Stomach smooth muscle (tissue), 2 donors: ENCODE measurements around the gene SLC29A2.
"Not testable (repeated sequence)": the region's sequence is repeated elsewhere in the genome, so short reads cannot be mapped to it uniquely, and the experiment has no call there.

Experiments used
- H3K27ac ChIP-seq: one replicate; pipeline ENCODE4 v1.7.0; 2013; ENCODE audit warnings: mild to moderate bottlenecking, low read length, inconsistent platforms
- H3K27me3 ChIP-seq, 2 donors: one replicate each; pipeline ENCODE4 v1.7.0; 2013; ENCODE audit warnings: low read length in 2 of 2; ENCODE audit not compliant: insufficient read depth in 2 of 2, control insufficient read depth in 1 of 2
- H3K36me3 ChIP-seq, 2 donors: one replicate each; pipeline ENCODE4 v1.7.0; 2013; ENCODE audit warnings: low read length in 2 of 2; ENCODE audit not compliant: control insufficient read depth in 2 of 2, insufficient read depth in 2 of 2
- H3K4me1 ChIP-seq: one replicate; pipeline ENCODE4 v1.7.0; 2013; ENCODE audit warnings: low read length; ENCODE audit not compliant: control insufficient read depth, insufficient read depth
- H3K4me3 ChIP-seq, 2 donors: one replicate each; pipeline ENCODE4 v1.7.0; 2013; ENCODE audit warnings: low read length in 2 of 2
- H3K9ac ChIP-seq, 2 donors: one replicate each; pipeline ENCODE4 v1.7.0; 2013; ENCODE audit warnings: low read length in 2 of 2, mild to moderate bottlenecking in 1 of 2
- H3K9me3 ChIP-seq, 2 donors: one replicate each; pipeline ENCODE4 v1.7.0; 2013; ENCODE audit warnings: low read length in 2 of 2; ENCODE audit not compliant: control insufficient read depth in 2 of 2
- donor health status: healthy.
- donor health status: Pancreatic carcinoma.

SLC29A2 gene

GRCh38 chr11:66384316-66384715 lies 12.8 kb upstream of the SLC29A2 start:
- not testable (repeated sequence) for H3K27ac ChIP-seq, H3K27me3 ChIP-seq, H3K4me1 ChIP-seq, H3K36me3 ChIP-seq, H3K9ac ChIP-seq, H3K4me3 ChIP-seq, H3K9me3 ChIP-seq

DNA sequence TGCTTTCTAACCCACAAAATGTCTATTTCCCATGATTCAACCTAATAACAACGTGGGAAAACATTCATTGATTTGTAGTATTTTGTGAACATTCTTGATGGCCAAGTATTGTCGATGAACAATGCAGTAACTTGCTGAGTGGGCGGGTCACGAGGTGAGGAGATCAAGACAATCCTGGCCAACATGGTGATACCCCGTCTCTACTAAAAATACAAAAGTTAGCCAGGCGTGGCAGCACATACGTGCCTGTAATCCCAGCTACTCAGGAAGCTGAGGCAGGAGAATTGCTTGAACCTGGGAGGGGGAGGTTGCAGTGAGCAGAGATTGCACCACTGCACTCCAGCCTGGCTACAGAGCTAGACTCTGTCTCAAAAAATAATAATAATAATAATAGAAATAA lies 8.7 kb upstream of the SLC29A2 start:
- not testable (repeated sequence) for H3K9ac ChIP-seq, H3K9me3 ChIP-seq, H3K27ac ChIP-seq, H3K36me3 ChIP-seq, H3K27me3 ChIP-seq, H3K4me3 ChIP-seq, H3K4me1 ChIP-seq

- H3K4me3 ChIP-seq, H3K9me3 ChIP-seq, H3K36me3 ChIP-seq, H3K9ac ChIP-seq, H3K27ac ChIP-seq: not testable (repeated sequence)
- Histone ChIP-seq H3K27me3 (peaks cover 22 to 30% of the 10 kb centered on the region in 2 donors), H3K4me1 (peaks cover 15% of the 10 kb centered on the region)
These were observed 2.2 kb upstream of the SLC29A2 start for GRCh38 chr11:66373690-66374287.

- Histone ChIP-seq H3K4me3 (no peak overlapping the region), H3K27ac (no peak overlapping the region), H3K4me1 (peaks cover 15% of the 10 kb centered on the region)
These were observed 1.7 kb upstream of the SLC29A2 start for GRCh38 chr11:66373265-66373664.

DNA sequence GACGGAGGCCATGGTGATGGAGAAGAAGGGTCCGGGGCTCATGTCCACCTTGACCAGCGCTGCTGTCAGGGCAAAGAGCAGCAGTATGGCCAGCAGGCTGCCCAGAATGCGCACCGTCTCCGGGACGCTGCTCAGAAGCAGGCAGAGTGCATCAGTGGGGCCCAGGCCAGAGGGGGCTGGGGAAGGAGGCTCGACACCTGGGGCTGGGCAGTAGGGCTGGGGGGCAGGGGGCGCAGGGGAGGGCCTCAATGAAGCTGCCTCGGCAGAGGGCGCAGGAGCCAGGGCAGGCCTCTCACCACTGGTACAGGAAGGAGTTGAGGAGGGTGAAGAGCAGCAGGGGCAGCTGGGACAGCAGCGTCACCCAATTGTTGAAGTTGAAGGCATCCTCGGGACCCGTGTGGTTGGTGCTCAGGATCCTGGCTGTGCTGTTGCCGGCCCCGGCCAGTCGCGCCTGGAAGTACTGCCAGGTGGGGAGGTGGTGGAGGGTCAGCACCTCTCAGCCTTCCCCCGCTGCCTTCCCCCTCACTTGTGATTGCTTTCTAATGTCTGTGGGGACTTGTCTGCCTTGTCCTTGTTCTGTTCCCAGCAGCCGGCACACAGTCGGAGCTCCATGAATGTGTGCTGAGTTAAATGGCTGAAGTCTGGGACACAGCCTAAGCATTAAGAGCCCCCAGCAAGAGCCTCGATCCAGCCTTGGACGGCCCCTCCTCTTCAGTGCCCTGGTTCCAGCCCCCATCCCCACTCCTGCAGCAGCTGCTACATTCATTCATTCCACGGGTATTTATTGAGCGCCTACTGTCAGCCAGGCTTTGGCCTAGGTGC lies 2.3 kb downstream of the SLC29A2 start:
- no peak overlapping the region for H3K4me3 ChIP-seq
- no peaks in the 10 kb centered on the region for H3K36me3 ChIP-seq
- H3K4me1 ChIP-seq: peaks cover 15% of the 10 kb centered on the region
- no peak overlapping the region for H3K9ac ChIP-seq
- no peaks in the 10 kb centered on the region for H3K9me3 ChIP-seq
- peaks cover 22 to 30% of the 10 kb centered on the region in 2 donors for H3K27me3 ChIP-seq
- H3K27ac ChIP-seq: no peak overlapping the region

More at GRCh38 chr11:66373265-66373664, 1.7 kb upstream of the SLC29A2 start:
- H3K27me3 ChIP-seq: peaks cover 22 to 30% of the 10 kb centered on the region in 2 donors
- no peaks in the 10 kb centered on the region for H3K36me3 ChIP-seq
- H3K9me3 ChIP-seq: no peaks in the 10 kb centered on the region
- no peak overlapping the region for H3K9ac ChIP-seq

- no peaks in the 10 kb centered on the region for H3K9me3 ChIP-seq
- H3K9ac ChIP-seq: no peak overlapping the region
- H3K36me3 ChIP-seq: no peaks in the 10 kb centered on the region
- peaks cover 15% of the 10 kb centered on the region for H3K4me1 ChIP-seq
- no peak overlapping the region for H3K27ac ChIP-seq
- peaks cover 22 to 28% of the 10 kb centered on the region in 2 donors for H3K27me3 ChIP-seq
- no peak overlapping the region for H3K4me3 ChIP-seq
These were observed 3.1 kb downstream of the SLC29A2 start for GRCh38 chr11:66368484-66368883.

- Histone ChIP-seq H3K27me3 (peaks cover 15 to 22% of the 10 kb centered on the region in 2 donors), H3K4me1 (peaks cover 15% of the 10 kb centered on the region), H3K4me3 (no peak overlapping the region), H3K36me3 (no peaks in the 10 kb centered on the region), H3K9me3 (no peaks in the 10 kb centered on the region), H3K27ac (no peak overlapping the region), H3K9ac (no peak overlapping the region)
These were observed 3.8 kb downstream of the SLC29A2 start for GRCh38 chr11:66367561-66368312.

GRCh38 chr11:66366844-66367477 lies 4.6 kb downstream of the SLC29A2 start:
- Histone ChIP-seq H3K27me3 (peaks cover 8 to 15% of the 10 kb centered on the region in 2 donors), H3K4me3 (no peak overlapping the region), H3K36me3 (no peaks in the 10 kb centered on the region), H3K9ac (no peak overlapping the region), H3K27ac (no peak overlapping the region), H3K4me1 (peaks cover 10% of the 10 kb centered on the region), H3K9me3 (no peaks in the 10 kb centered on the region)

- Histone ChIP-seq H3K4me1 (peaks cover 4% of the 10 kb centered on the region), H3K9ac (no peak overlapping the region), H3K36me3 (no peaks in the 10 kb centered on the region), H3K4me3 (no peak overlapping the region), H3K27me3 (peaks cover 6 to 7% of the 10 kb centered on the region in 2 donors), H3K9me3 (no peaks in the 10 kb centered on the region), H3K27ac (no peak overlapping the region)
These were observed 5.6 kb downstream of the SLC29A2 start for GRCh38 chr11:66365711-66366619.

- Histone ChIP-seq H3K27ac (no peak overlapping the region), H3K9ac (no peak overlapping the region), H3K4me1 (peaks cover 2% of the 10 kb centered on the region), H3K36me3 (no peaks in the 10 kb centered on the region), H3K9me3 (no peaks in the 10 kb centered on the region), H3K4me3 (no peak overlapping the region), H3K27me3 (peaks cover 3 to 5% of the 10 kb centered on the region in 2 donors)
These were observed 6.4 kb downstream of the SLC29A2 start for GRCh38 chr11:66365166-66365565.
